Calu3 (cell line): ENCODE data around the gene RFTN1. TPM values are rescaled to one million over a fixed set of nuclear protein-coding genes. Genes with fewer than 3 reads are reported as not detected.

ENCODE experiments used
- BruUV-seq: library from RNA; stranded (reverse); fragments of 400-500 nt; replicated peaks from 2 replicates; lab custom pipeline; 2021; lab: Mats Ljungman, UMichigan
- CTCF ChIA-PET: fragments of 300-600 bp; sonication (Branson Sonifier 250); formaldehyde crosslinking; loops from one replicate; lab custom pipeline; 2022; ENCODE audit warnings: antibody characterized with exemption; lab: Charles Lee
- DNase-seq: peaks from one replicate; pipeline ENCODE4 v3.0.0; 2022
- H3K27ac Mint-ChIP-seq: one replicate; pipeline ENCODE4 v1.8.0; 2022; ENCODE audit warnings: mixed read lengths; ENCODE audit not compliant: unreplicated experiment
- H3K27me3 Mint-ChIP-seq: one replicate; pipeline ENCODE4 v1.8.0; 2022; ENCODE audit warnings: mixed read lengths; ENCODE audit not compliant: unreplicated experiment
- H3K36me3 Mint-ChIP-seq: one replicate; pipeline ENCODE4 v1.8.0; 2022; ENCODE audit warnings: mild to moderate bottlenecking, moderate library complexity, mixed read lengths; ENCODE audit not compliant: insufficient read depth, unreplicated experiment
- H3K4me1 Mint-ChIP-seq: one replicate; pipeline ENCODE4 v1.8.0; 2022; ENCODE audit warnings: mild to moderate bottlenecking, low read depth, mixed read lengths; ENCODE audit not compliant: unreplicated experiment
- H3K4me3 Mint-ChIP-seq: one replicate; pipeline ENCODE4 v1.8.0; 2022; ENCODE audit warnings: mild to moderate bottlenecking, low read depth, moderate library complexity, mixed read lengths; ENCODE audit not compliant: unreplicated experiment
- H3K9me3 Mint-ChIP-seq: one replicate; pipeline ENCODE4 v1.8.0; 2022; ENCODE audit warnings: low read depth, mixed read lengths; ENCODE audit not compliant: unreplicated experiment
- intact Hi-C: fragments of 100-400 bp; cut with micrococcal nuclease; formaldehyde crosslinking; loops from one replicate; pipeline ENCODE4 v1.10.0; 2022; ENCODE audit not compliant: unreplicated experiment
- total RNA-seq: library from RNA; stranded (reverse); gene quantifications from 2 replicates; pipeline ENCODE4 v1.2.3, GENCODE V29; 2022
- TF ChIP-seq, protein P1 (sequence below): fragments of 200-600 bp; IDR thresholded peaks from one replicate; pipeline ENCODE4 v1.8.0; 2022; ENCODE audit warnings: antibody characterized with exemption; ENCODE audit not compliant: unreplicated experiment

Gene RFTN1
- total RNA-seq, 1 experiment from 2014 or later, result 1.6 TPM

- Mint-ChIP-seq H3K9me3 (no peaks in the 10 kb centered on the region), H3K4me1 (no peaks in the 10 kb centered on the region), H3K4me3 (no peak overlapping the region), H3K27me3 (no peaks in the 10 kb centered on the region), H3K36me3 (no peaks in the 10 kb centered on the region), H3K27ac (peak overlapping the region; percentile 13)
- no TSS peak for BruUV-seq
- TF ChIP-seq, protein P1, sequence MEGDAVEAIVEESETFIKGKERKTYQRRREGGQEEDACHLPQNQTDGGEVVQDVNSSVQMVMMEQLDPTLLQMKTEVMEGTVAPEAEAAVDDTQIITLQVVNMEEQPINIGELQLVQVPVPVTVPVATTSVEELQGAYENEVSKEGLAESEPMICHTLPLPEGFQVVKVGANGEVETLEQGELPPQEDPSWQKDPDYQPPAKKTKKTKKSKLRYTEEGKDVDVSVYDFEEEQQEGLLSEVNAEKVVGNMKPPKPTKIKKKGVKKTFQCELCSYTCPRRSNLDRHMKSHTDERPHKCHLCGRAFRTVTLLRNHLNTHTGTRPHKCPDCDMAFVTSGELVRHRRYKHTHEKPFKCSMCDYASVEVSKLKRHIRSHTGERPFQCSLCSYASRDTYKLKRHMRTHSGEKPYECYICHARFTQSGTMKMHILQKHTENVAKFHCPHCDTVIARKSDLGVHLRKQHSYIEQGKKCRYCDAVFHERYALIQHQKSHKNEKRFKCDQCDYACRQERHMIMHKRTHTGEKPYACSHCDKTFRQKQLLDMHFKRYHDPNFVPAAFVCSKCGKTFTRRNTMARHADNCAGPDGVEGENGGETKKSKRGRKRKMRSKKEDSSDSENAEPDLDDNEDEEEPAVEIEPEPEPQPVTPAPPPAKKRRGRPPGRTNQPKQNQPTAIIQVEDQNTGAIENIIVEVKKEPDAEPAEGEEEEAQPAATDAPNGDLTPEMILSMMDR, result no peak
- CTCF ChIA-PET, result no interaction called here
- intact Hi-C loops, result no loop called here
- DNase-seq, result no peak
Measured at GRCh38 chr3:16373341-16373946, 140.1 kb downstream of the RFTN1 start.

DNA sequence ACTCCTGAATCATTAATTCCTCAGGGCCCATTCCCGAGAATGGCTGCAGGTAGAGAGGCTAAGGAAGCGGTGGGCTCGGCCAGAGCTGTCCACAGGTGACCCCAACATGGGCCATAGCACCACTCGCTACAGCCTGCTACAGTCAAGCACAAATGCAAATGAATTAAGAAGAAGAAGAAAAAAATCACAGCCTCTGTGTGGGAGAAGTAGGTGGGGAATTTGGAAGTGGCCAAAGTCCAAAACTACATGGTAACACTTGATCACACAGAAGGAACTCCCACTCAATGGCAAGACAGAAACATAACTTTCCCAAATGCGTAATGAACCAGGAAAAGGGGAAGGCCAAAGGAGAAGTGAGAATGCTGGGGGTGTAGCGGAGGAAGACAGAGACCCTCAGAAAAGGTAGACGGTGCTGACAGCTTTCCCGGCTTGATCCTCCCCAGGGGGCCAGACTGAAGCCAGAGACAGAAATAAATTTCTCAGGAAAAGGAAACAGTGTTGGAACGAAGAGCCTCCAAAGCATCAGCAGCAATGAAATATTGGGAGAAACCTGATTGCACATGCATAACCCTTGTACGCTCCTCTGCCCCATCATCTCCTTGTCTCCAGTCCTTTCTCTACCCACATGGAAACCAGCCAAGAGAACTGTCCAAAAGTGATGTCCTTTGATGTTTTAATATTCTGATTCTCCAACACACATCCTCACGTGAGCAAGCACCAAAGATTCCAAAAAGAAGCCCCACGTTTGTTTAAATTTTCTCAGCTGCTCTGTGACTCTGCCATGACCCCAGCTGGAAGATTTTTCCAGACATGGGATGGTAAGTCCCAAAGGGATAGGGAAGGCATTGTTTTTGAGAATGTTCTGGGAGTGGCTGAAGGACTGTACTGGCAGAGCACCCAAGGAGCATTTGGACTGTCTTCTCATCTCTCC is 140.9 kb downstream of the RFTN1 start:
- no TSS peak for BruUV-seq
- Mint-ChIP-seq H3K9me3 (no peaks in the 10 kb centered on the region), H3K4me3 (no peak overlapping the region), H3K4me1 (no peaks in the 10 kb centered on the region), H3K27ac (no peak overlapping the region), H3K36me3 (no peaks in the 10 kb centered on the region), H3K27me3 (no peaks in the 10 kb centered on the region)
- TF ChIP-seq, protein P1, result no peak
- intact Hi-C loops, result no loop called here
- CTCF ChIA-PET, result no interaction called here
- DNase-seq, result no peak

DNA sequence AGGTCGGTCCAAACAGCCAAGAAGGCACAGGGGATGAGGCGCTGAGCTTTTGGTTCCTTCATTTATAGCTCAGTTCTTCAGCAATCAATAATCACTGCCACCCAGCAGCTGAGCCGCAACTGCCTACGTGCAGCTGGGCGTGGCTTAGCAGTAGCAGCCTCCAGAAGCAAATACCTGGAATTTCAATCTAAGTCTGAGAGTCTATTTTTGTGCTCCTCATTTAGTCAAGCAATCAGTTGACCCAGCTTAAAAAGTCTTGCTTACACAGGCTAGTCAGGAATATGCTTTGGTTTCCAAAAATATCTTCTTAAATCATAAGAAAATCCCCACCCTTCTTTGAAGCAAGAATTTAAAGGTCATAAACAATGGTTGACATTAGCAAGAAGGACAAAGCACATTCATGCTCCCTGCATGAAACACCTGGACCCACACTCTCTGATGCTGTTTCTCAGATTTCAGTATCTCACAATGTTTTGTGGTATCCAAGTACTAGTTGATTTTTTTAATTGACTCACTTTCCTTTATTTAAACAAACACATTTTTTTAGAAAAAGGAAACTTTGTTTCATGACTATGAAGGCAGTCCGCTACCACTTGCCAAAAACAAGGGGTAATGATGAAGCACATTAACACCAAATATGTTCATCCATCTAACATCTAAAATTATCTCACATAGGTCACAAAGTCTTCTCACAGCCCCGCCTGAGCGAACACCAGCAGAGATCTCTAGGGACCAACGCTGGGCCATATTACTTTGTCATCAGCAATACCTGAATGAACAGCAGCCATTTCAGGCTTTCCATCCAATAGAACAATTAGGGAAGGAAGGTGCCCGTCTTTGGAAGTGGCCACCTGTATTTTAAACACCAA is 142.4 kb downstream of the RFTN1 start:
- Mint-ChIP-seq H3K4me3 (no peak overlapping the region), H3K4me1 (no peaks in the 10 kb centered on the region), H3K9me3 (no peaks in the 10 kb centered on the region), H3K27me3 (no peaks in the 10 kb centered on the region), H3K27ac (no peak overlapping the region), H3K36me3 (no peaks in the 10 kb centered on the region)
- TF ChIP-seq, protein P1, result no peak
- BruUV-seq, result no TSS peak
- CTCF ChIA-PET, result interaction anchor here (0.6 kb wide), 1 partner anchor 48 kb away, joined by 3 read pairs; no protein-coding TSS in a partner anchor
- intact Hi-C loops, result no loop called here
- DNase-seq, result peak; percentile 26

DNA sequence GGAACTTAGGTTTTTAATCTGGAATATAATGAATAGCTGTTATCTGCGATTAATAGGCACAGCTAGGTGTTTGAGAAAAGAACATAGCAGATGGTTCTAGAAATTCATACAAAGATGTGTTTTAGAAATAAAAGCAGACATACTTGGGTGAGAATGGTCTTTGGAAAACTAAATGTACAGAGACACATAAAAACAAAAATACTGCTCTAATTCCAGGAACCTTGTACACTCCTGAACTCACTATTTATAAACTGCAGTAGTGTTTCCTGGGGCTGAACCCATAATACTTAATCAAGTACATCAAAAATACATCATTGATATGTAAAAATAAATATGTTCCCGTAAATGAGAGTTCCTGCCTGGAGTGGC is 143.0 kb downstream of the RFTN1 start:
- Mint-ChIP-seq H3K4me1 (no peaks in the 10 kb centered on the region), H3K36me3 (no peaks in the 10 kb centered on the region), H3K9me3 (no peaks in the 10 kb centered on the region), H3K4me3 (no peak overlapping the region), H3K27me3 (no peaks in the 10 kb centered on the region), H3K27ac (no peak overlapping the region)
- no peak for DNase-seq
- TF ChIP-seq, protein P1, result no peak
- CTCF ChIA-PET, result interaction anchor here (0.6 kb wide), 1 partner anchor 48 kb away, joined by 3 read pairs; no protein-coding TSS in a partner anchor
- intact Hi-C loops, result no loop called here
- BruUV-seq, result no TSS peak
